Smooth muscle cell (in vitro differentiated cells): ENCODE results near the gene ANKRD52. TPM values are rescaled to one million over a fixed set of nuclear protein-coding genes. Genes with fewer than 3 reads are reported as not detected.

Source experiments
- DNase-seq: peaks from one replicate; lab custom pipeline; 2025; ENCODE audit not compliant: unreplicated experiment; lab: John Stamatoyannopoulos, UW
- H2AFZ ChIP-seq: fragments of 200-600 bp; sonication (generic); 2 replicates; pipeline ENCODE4 v1.6.0; 2016; ENCODE audit warnings: antibody characterized with exemption, low read depth, mild to moderate bottlenecking
- H3F3A ChIP-seq: fragments of 200-600 bp; sonication (generic); 2 replicates; pipeline ENCODE4 v1.6.0; 2017; ENCODE audit warnings: antibody characterized with exemption, low read depth
- H3K27ac ChIP-seq: fragments of 200-600 bp; sonication (generic); 2 replicates; pipeline ENCODE4 v1.5.1; 2016; ENCODE audit warnings: low read depth, mild to moderate bottlenecking
- H3K27me3 ChIP-seq: fragments of 200-600 bp; sonication (generic); 2 replicates; pipeline ENCODE4 v1.6.1; 2016; ENCODE audit warnings: low read depth, mild to moderate bottlenecking
- H3K36me3 ChIP-seq: fragments of 200-600 bp; sonication (generic); 2 replicates; pipeline ENCODE4 v1.5.1; 2016; ENCODE audit warnings: low read depth
- H3K4me1 ChIP-seq: fragments of 200-600 bp; sonication (generic); 2 replicates; pipeline ENCODE4 v1.5.1; 2016; ENCODE audit warnings: low read depth
- H3K4me2 ChIP-seq: fragments of 200-600 bp; sonication (generic); 2 replicates; pipeline ENCODE4 v1.6.0; 2016; ENCODE audit warnings: mild to moderate bottlenecking
- H3K4me3 ChIP-seq: fragments of 200-600 bp; sonication (generic); 2 replicates; pipeline ENCODE4 v1.5.1; 2016; ENCODE audit warnings: mild to moderate bottlenecking
- H3K79me2 ChIP-seq: fragments of 200-600 bp; sonication (generic); 2 replicates; pipeline ENCODE4 v1.6.0; 2016; ENCODE audit warnings: low read depth, mild to moderate bottlenecking
- H3K9ac ChIP-seq: fragments of 200-600 bp; sonication (generic); 2 replicates; pipeline ENCODE4 v1.6.0; 2016; ENCODE audit warnings: low read depth
- H3K9me3 ChIP-seq: fragments of 200-600 bp; sonication (generic); replicated peaks from 2 replicates; pipeline ENCODE4 v1.5.1; 2016; ENCODE audit warnings: low read depth
- H4K20me1 ChIP-seq: fragments of 200-600 bp; sonication (generic); 2 replicates; pipeline ENCODE4 v1.6.0; 2016; ENCODE audit warnings: low read depth
- WGBS: methylation state at CpG from one replicate; pipeline ENCODE4 v1.1.7; 2016; ENCODE audit warnings: low lambda C conversion rate; 5-methylcytosine and 5-hydroxymethylcytosine counted together
- polyA plus RNA-seq: library from polyadenylated mRNA; unstranded; fragments of >200 nt; fragmentation: Nextera tagmentation; extraction: Ambion mirVana; gene quantifications from 2 replicates; pipeline ENCODE4 v1.2.1, GENCODE V29; 2016
- total RNA-seq: library from RNA; depleted of rRNA; stranded (reverse); fragments of >200 nt; gene quantifications from 2 replicates; pipeline ENCODE4 v1.2.3, GENCODE V29; 2014
- TF ChIP-seq, protein P1 (sequence below): fragments of 200-600 bp; sonication (generic); IDR thresholded peaks from 2 replicates; pipeline ENCODE4 v1.5.1; 2017; ENCODE audit warnings: borderline replicate concordance, mild to moderate bottlenecking, antibody characterized with exemption; ENCODE audit not compliant: insufficient read depth, poor library complexity, severe bottlenecking

Gene ANKRD52
- total and polyA plus RNA-seq, 2 experiments from 2014 or later: 32.5 to 49.9 TPM

DNA sequence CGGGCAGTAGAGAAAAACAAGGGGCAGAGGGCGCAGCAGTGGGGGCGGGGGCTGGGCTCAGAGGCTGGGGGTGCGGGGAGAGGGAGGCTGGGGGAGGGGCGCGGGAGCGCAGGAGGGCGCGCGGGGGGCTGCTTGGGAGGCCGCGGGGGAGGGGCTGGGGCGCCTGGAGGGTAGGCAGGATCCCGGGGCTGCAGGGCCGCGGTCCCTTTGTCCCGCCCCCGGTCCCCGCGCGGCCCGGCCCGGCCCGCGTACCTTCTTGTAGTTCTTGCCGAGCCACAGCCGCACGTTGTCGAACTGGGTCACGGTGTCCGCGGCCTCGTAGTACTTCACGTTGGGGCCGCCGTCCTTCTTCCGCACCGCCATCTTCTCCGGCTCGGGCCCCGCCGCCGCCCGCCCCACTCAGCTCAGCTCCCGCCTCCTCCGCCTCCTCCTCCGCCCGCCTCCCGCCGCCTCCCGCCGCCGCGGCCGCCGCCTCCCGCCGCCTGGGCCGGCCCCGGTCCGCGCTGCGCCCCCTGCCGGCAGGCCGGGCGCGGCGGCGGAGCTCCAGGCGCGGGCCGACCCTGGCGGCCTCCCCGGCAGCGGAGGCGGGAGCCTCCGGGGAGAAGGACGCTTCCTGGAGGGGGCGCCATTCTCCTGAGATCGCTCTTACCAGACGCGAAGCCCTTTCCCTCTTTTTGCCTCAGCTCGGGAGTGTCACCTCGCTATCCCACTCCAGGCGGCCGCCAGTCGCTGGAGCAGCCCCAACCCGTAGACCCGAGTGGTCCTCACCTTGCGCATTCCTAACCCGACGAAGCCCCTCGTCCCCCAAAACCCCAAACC lies 68.9 kb downstream of the ANKRD52 start, which contains the start of gene SMARCC2:
SMARCC2 (minus strand) TSS at position 385 of the 819 bp plus-strand sequence; CDS start at position 363, 22 bp downstream.
- Histone ChIP-seq H3K27me3 (no peaks in the 10 kb centered on the region), H3K4me3 (peak within 1 kb of the TSS; percentile 92), H3K27ac (peak within 1 kb of the TSS; percentile 75), H3K36me3 (peaks cover 6% of the 10 kb centered on the region), H3F3A (peaks cover 3% of the 10 kb centered on the region), H3K9ac (peak within 1 kb of the TSS; percentile 82), H3K9me3 (no peaks in the 10 kb centered on the region), H3K4me2 (peak within 1 kb of the TSS; percentile 97), H2AFZ (peak within 1 kb of the TSS; percentile 96), H4K20me1 (peaks cover 20% of the 10 kb centered on the region), H3K4me1 (peaks cover 7% of the 10 kb centered on the region), H3K79me2 (peaks cover 31% of the 10 kb centered on the region)
- peak; percentile 72 for DNase-seq
- TF ChIP-seq, protein P1, sequence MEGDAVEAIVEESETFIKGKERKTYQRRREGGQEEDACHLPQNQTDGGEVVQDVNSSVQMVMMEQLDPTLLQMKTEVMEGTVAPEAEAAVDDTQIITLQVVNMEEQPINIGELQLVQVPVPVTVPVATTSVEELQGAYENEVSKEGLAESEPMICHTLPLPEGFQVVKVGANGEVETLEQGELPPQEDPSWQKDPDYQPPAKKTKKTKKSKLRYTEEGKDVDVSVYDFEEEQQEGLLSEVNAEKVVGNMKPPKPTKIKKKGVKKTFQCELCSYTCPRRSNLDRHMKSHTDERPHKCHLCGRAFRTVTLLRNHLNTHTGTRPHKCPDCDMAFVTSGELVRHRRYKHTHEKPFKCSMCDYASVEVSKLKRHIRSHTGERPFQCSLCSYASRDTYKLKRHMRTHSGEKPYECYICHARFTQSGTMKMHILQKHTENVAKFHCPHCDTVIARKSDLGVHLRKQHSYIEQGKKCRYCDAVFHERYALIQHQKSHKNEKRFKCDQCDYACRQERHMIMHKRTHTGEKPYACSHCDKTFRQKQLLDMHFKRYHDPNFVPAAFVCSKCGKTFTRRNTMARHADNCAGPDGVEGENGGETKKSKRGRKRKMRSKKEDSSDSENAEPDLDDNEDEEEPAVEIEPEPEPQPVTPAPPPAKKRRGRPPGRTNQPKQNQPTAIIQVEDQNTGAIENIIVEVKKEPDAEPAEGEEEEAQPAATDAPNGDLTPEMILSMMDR: peak; percentile 78
- WGBS: 0% methylated on average over 26 of the region's 93 CpGs

DNA sequence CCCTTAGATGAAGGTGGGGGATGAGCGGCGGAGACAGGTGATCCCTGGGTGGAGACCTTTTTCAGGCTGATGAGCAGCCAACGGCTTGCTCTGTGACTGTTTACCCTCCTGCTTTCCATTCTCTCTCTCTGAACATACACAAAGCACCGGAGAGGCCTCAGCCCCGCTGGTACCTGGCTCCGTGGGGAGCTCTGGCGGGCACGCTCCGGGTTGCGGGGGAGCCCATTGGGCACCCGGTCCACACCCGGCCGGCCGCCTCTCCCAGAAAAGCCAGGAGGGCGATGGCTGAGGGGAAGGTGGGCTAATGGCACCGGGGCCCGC lies 69.4 kb downstream of the ANKRD52 start:
- no peak for DNase-seq
- H3K27ac ChIP-seq: no peak overlapping the region
- peak overlapping the region; percentile 92 for H3K4me3 ChIP-seq
- H3K79me2 ChIP-seq: peaks cover 31% of the 10 kb centered on the region
- WGBS: 3% methylated on average over 17 of the region's 17 CpGs
- peaks cover 3% of the 10 kb centered on the region for H3F3A ChIP-seq
- peaks cover 20% of the 10 kb centered on the region for H4K20me1 ChIP-seq
- no peaks in the 10 kb centered on the region for H3K27me3 ChIP-seq
- peaks cover 12% of the 10 kb centered on the region for H3K36me3 ChIP-seq
- H3K4me2 ChIP-seq: peak overlapping the region; percentile 97
- H3K9me3 ChIP-seq: no peaks in the 10 kb centered on the region
- H3K9ac ChIP-seq: peak overlapping the region; percentile 82
- TF ChIP-seq, protein P1: no peak
- no peak overlapping the region for H2AFZ ChIP-seq
- H3K4me1 ChIP-seq: peaks cover 7% of the 10 kb centered on the region

DNA sequence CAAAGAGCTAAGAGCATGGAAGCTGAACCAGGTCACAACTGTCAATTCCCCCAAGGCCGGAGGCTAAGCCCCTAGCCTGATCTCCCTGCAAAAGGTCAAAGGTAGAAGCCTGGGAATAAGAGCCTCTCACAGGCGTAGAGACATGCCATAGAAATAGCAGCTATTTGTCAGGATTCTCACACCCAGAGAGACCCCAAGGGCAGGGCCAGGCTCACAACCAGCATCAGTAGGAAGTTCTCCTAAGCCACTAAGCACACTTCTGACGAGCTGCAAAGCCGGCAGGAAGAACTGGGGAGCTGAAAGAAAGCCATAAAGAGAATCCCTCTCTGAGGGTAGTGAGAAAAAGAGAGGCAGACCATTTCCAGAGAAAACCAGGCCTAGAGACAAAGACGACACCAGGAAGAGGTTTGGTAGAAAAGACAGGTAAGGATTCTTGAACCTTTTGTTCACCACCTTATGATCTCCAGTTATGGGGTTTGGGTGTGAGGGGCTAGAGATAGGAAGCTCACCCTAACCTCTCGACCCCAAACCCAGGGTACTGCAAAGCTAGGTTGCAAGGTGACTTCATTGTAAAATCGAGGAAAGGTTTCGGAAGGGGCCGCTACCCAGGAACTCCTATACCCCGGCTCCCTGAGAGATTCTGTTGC lies 69.9 kb downstream of the ANKRD52 start:
- H3K27me3 ChIP-seq: no peaks in the 10 kb centered on the region
- H3F3A ChIP-seq: peaks cover 3% of the 10 kb centered on the region
- no peak overlapping the region for H3K27ac ChIP-seq
- no peak overlapping the region for H2AFZ ChIP-seq
- H3K9ac ChIP-seq: peak overlapping the region; percentile 82
- H3K79me2 ChIP-seq: peaks cover 31% of the 10 kb centered on the region
- TF ChIP-seq, protein P1: no peak
- no peak for DNase-seq
- H3K36me3 ChIP-seq: peaks cover 16% of the 10 kb centered on the region
- H4K20me1 ChIP-seq: peaks cover 20% of the 10 kb centered on the region
- peak overlapping the region; percentile 97 for H3K4me2 ChIP-seq
- H3K4me3 ChIP-seq: peak overlapping the region; percentile 92
- H3K9me3 ChIP-seq: no peaks in the 10 kb centered on the region
- 10% methylated on average over 10 of the region's 10 CpGs for WGBS
- peaks cover 7% of the 10 kb centered on the region for H3K4me1 ChIP-seq

Other genes starting within 250 kb of the ANKRD52 start
- gene IKZF4, start 237.3 kb downstream of the ANKRD52 start, total RNA-seq: 3.9 and 4.2 TPM in 2 replicates
- gene IKZF4, start 237.3 kb downstream of the ANKRD52 start, polyA plus RNA-seq: 5.4 and 6.8 TPM in 2 replicates
- 731 and 845 TPM in 2 replicates for gene RPS26, start 216.5 kb downstream of the ANKRD52 start, total RNA-seq
- gene RPS26, start 216.5 kb downstream of the ANKRD52 start, polyA plus RNA-seq: 282 and 323 TPM in 2 replicates
- 7.2 and 9.2 TPM in 2 replicates for gene ERBB3, start 178.2 kb downstream of the ANKRD52 start, total RNA-seq
- 1.2 and 9.8 TPM in 2 replicates for gene ERBB3, start 178.2 kb downstream of the ANKRD52 start, polyA plus RNA-seq
- gene PA2G4, start 153.8 kb downstream of the ANKRD52 start, total RNA-seq: 88.6 and 118 TPM in 2 replicates
- 99.8 and 113 TPM in 2 replicates for gene PA2G4, start 153.8 kb downstream of the ANKRD52 start, polyA plus RNA-seq
- 2,929 and 3,246 TPM in 2 replicates for gene RPL41, start 141.8 kb downstream of the ANKRD52 start, total RNA-seq
- gene RPL41, start 141.8 kb downstream of the ANKRD52 start, polyA plus RNA-seq: 2,414 and 2,571 TPM in 2 replicates
- 1.9 and 6.7 TPM in 2 replicates for gene ZC3H10, start 140.1 kb downstream of the ANKRD52 start, total RNA-seq
- gene ZC3H10, start 140.1 kb downstream of the ANKRD52 start, polyA plus RNA-seq: 2.8 TPM in 2 replicates
- 76.0 and 87.7 TPM in 2 replicates for gene ESYT1, start 130.1 kb downstream of the ANKRD52 start, total RNA-seq
- 69.5 and 77.0 TPM in 2 replicates for gene ESYT1, start 130.1 kb downstream of the ANKRD52 start, polyA plus RNA-seq
- 44.5 and 59.0 TPM in 2 replicates for gene MYL6B, start 105.8 kb downstream of the ANKRD52 start, total RNA-seq
- gene MYL6B, start 105.8 kb downstream of the ANKRD52 start, polyA plus RNA-seq: 107 and 121 TPM in 2 replicates
- 2,329 and 2,776 TPM in 2 replicates for gene MYL6, start 100.0 kb downstream of the ANKRD52 start, total RNA-seq
- gene MYL6, start 100.0 kb downstream of the ANKRD52 start, polyA plus RNA-seq: 4,165 and 4,181 TPM in 2 replicates
- 28.2 and 43.8 TPM in 2 replicates for gene SMARCC2, start 68.9 kb downstream of the ANKRD52 start, total RNA-seq
- gene SMARCC2, start 68.9 kb downstream of the ANKRD52 start, polyA plus RNA-seq: 32.2 and 39.2 TPM in 2 replicates
- 46.1 and 65.2 TPM in 2 replicates for gene RNF41, start 36.5 kb downstream of the ANKRD52 start, total RNA-seq
- 19.4 and 22.2 TPM in 2 replicates for gene RNF41, start 36.5 kb downstream of the ANKRD52 start, polyA plus RNA-seq
- gene NABP2, start 34.0 kb downstream of the ANKRD52 start, total RNA-seq: 20.9 and 33.8 TPM in 2 replicates
- 14.2 and 16.4 TPM in 2 replicates for gene NABP2, start 34.0 kb downstream of the ANKRD52 start, polyA plus RNA-seq
- 0.36 and 0.99 TPM in 2 replicates for gene SLC39A5, start 28.3 kb downstream of the ANKRD52 start, total RNA-seq
- not detected in 2 replicates for gene SLC39A5, start 28.3 kb downstream of the ANKRD52 start, polyA plus RNA-seq
- 8.7 and 11.0 TPM in 2 replicates for gene COQ10A, start 8.6 kb upstream of the ANKRD52 start, total RNA-seq
- 9.8 and 16.8 TPM in 2 replicates for gene COQ10A, start 8.6 kb upstream of the ANKRD52 start, polyA plus RNA-seq
- gene CS, start 41.9 kb upstream of the ANKRD52 start, total RNA-seq: 96.5 and 138 TPM in 2 replicates
- 83.3 and 107 TPM in 2 replicates for gene CS, start 41.9 kb upstream of the ANKRD52 start, polyA plus RNA-seq
- gene CNPY2, start 57.6 kb upstream of the ANKRD52 start, total RNA-seq: 147 and 171 TPM in 2 replicates
- 334 and 342 TPM in 2 replicates for gene CNPY2, start 57.6 kb upstream of the ANKRD52 start, polyA plus RNA-seq
- gene PAN2, start 75.6 kb upstream of the ANKRD52 start, total RNA-seq: 20.3 and 55.6 TPM in 2 replicates
- gene PAN2, start 75.6 kb upstream of the ANKRD52 start, polyA plus RNA-seq: 12.9 and 14.7 TPM in 2 replicates
- gene IL23A, start 80.5 kb upstream of the ANKRD52 start, total RNA-seq: 0.54 and 1.9 TPM in 2 replicates
- 0.35 and 0.85 TPM in 2 replicates for gene IL23A, start 80.5 kb upstream of the ANKRD52 start, polyA plus RNA-seq
- gene STAT2, start 101.7 kb upstream of the ANKRD52 start, total RNA-seq: 141 and 148 TPM in 2 replicates
- gene STAT2, start 101.7 kb upstream of the ANKRD52 start, polyA plus RNA-seq: 94.6 and 108 TPM in 2 replicates
- gene APOF, start 104.5 kb upstream of the ANKRD52 start, total RNA-seq: not detected in 2 replicates
- not detected in 2 replicates for gene APOF, start 104.5 kb upstream of the ANKRD52 start, polyA plus RNA-seq
- gene TIMELESS, start 191.0 kb upstream of the ANKRD52 start, total RNA-seq: 6.3 and 7.2 TPM in 2 replicates
- gene TIMELESS, start 191.0 kb upstream of the ANKRD52 start, polyA plus RNA-seq: 9.9 and 11.7 TPM in 2 replicates
- not detected in 2 replicates for gene MIP, start 196.3 kb upstream of the ANKRD52 start, total RNA-seq
- 0.19 TPM in 1 of 2 replicates, not detected in the other for gene MIP, start 196.3 kb upstream of the ANKRD52 start, polyA plus RNA-seq
- 1.0 and 1.1 TPM in 2 replicates for gene SPRYD4, start 210.2 kb upstream of the ANKRD52 start, total RNA-seq
- gene SPRYD4, start 210.2 kb upstream of the ANKRD52 start, polyA plus RNA-seq: 0.71 and 1.6 TPM in 2 replicates
- gene GLS2, start 229.8 kb upstream of the ANKRD52 start, total RNA-seq: 0.09 and 0.76 TPM in 2 replicates
- gene GLS2, start 229.8 kb upstream of the ANKRD52 start, polyA plus RNA-seq: 0.37 and 1.8 TPM in 2 replicates